HUES64 (cell line): ENCODE data around the gene RAPGEF2.
"Not testable (repeated sequence)": the region's sequence is repeated elsewhere in the genome, so short reads cannot be mapped to it uniquely, and the experiment has no call there.

Experiments used
- H3K27ac ChIP-seq: 2 replicates; pipeline ENCODE4 v1.7.0; 2013; ENCODE audit warnings: low read depth, low read length, inconsistent platforms
- H3K27me3 ChIP-seq: 2 replicates; pipeline ENCODE4 v1.6.1; 2013; ENCODE audit warnings: mild to moderate bottlenecking, low read length; ENCODE audit not compliant: insufficient read depth
- H3K36me3 ChIP-seq: 2 replicates; pipeline ENCODE4 v1.6.1; 2013; ENCODE audit warnings: mild to moderate bottlenecking, low read length; ENCODE audit not compliant: insufficient read depth
- H3K4me1 ChIP-seq: 2 replicates; pipeline ENCODE4 v1.6.1; 2013; ENCODE audit warnings: mild to moderate bottlenecking, low read length, moderate library complexity; ENCODE audit not compliant: insufficient read depth
- H3K4me3 ChIP-seq: 2 replicates; pipeline ENCODE4 v1.5.1; 2013; ENCODE audit warnings: mild to moderate bottlenecking, low read length, moderate library complexity
- H3K9ac ChIP-seq: 2 replicates; pipeline ENCODE4 v1.6.1; 2013; ENCODE audit warnings: mild to moderate bottlenecking, low read depth, low read length
- H3K9me3 ChIP-seq: 2 replicates; pipeline ENCODE4 v1.6.1; 2013; ENCODE audit warnings: low read depth, low read length; ENCODE audit not compliant: insufficient read depth
- WGBS: fragments of 150-250, 120-280 bp; methylation state at CpG from one replicate; pipeline ENCODE4 v1.1.7; 2013; ENCODE audit warnings: missing lambda C conversion rate; 5-methylcytosine and 5-hydroxymethylcytosine counted together

The RAPGEF2 gene

GRCh38 chr4:159113366-159113765 lies 10.5 kb downstream of the RAPGEF2 start:
- H3K9ac ChIP-seq, H3K4me3 ChIP-seq, H3K27ac ChIP-seq, H3K9me3 ChIP-seq, H3K27me3 ChIP-seq, H3K36me3 ChIP-seq: not testable (repeated sequence)
- H3K4me1 ChIP-seq = peaks cover 11% of the 10 kb centered on the region; the same call in 1 of the 2 replicates
- 92% methylated on average over 6 of the region's 7 CpGs for WGBS

DNA sequence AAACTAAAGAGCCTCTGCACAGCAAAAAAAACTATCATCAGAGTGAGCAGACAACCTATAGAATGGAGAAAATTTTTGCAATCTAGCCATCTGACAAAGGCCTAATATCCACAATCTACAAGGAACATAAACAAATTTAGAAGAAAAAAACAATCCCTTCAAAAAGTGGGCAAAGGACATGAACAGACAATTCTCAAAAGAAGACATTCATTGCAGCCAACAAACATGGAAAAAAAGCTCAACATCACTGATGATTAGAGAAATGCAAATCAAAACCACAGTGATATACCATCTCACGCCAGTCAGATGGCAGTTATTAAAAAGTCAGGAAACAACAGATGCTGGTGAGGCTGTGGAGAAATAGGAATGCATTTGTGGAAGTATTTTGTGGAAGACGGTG lies 13.2 kb downstream of the RAPGEF2 start:
- H3K4me3 ChIP-seq, H3K36me3 ChIP-seq, H3K9me3 ChIP-seq, H3K9ac ChIP-seq, H3K27me3 ChIP-seq, H3K27ac ChIP-seq, H3K4me1 ChIP-seq: not testable (repeated sequence)
- WGBS = 95% methylated on average over 1 of the region's 2 CpGs

DNA sequence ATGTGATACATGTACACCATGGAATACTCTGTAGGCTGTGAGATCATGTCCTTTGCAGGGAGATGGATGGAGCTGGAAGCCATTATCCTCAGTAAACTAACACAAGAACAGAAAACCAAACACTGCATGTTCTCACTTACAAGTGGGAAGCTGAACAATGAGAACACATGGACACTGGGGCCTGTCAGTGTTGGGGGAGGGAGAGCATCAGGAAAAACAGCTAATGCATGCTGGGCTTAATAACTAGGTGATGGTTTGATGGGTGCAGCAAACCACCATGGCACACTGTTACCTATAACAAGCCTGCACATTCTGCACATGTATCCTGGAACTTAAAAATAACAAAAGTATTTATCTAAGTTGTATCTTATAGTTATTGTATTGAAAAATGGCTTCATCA lies 13.8 kb downstream of the RAPGEF2 start:
- not testable (repeated sequence) for H3K36me3 ChIP-seq, H3K9me3 ChIP-seq, H3K4me1 ChIP-seq, H3K27me3 ChIP-seq, H3K9ac ChIP-seq, H3K27ac ChIP-seq, H3K4me3 ChIP-seq

- H3K4me1 ChIP-seq = no peaks in the 10 kb centered on the region
- H3K4me3 ChIP-seq = no peak overlapping the region
- no CpG with 5 or more reads among the region's 2 CpGs for WGBS
- no peaks in the 10 kb centered on the region for H3K36me3 ChIP-seq
- no peaks in the 10 kb centered on the region for H3K27me3 ChIP-seq
- H3K9ac ChIP-seq = no peak overlapping the region
- no peak overlapping the region for H3K27ac ChIP-seq
- H3K9me3 ChIP-seq = peaks cover 7% of the 10 kb centered on the region; the same call in 1 of the 2 replicates
Measured at GRCh38 chr4:159117564-159117963, 14.7 kb downstream of the RAPGEF2 start.

- Histone ChIP-seq H3K36me3 (no peaks in the 10 kb centered on the region), H3K9ac (no peak overlapping the region), H3K9me3 (peaks cover 7% of the 10 kb centered on the region; the same call in 1 of the 2 replicates), H3K4me1 (peaks cover 4% of the 10 kb centered on the region; the same call in 1 of the 2 replicates), H3K27me3 (no peaks in the 10 kb centered on the region), H3K4me3 (no peak overlapping the region), H3K27ac (no peak overlapping the region)
- 94% methylated on average over 2 of the region's 2 CpGs for WGBS
Measured at GRCh38 chr4:159117968-159118367, 15.1 kb downstream of the RAPGEF2 start.

- WGBS = 99% methylated on average over 2 of the region's 2 CpGs
- H3K9ac ChIP-seq = no peak overlapping the region
- no peak overlapping the region for H3K27ac ChIP-seq
- H3K9me3 ChIP-seq = no peaks in the 10 kb centered on the region
- no peaks in the 10 kb centered on the region for H3K27me3 ChIP-seq
- no peak overlapping the region for H3K4me3 ChIP-seq
- H3K36me3 ChIP-seq = no peaks in the 10 kb centered on the region
- H3K4me1 ChIP-seq = peaks cover 11% of the 10 kb centered on the region; the same call in 1 of the 2 replicates
Measured at GRCh38 chr4:159121371-159121770, 18.5 kb downstream of the RAPGEF2 start.

DNA sequence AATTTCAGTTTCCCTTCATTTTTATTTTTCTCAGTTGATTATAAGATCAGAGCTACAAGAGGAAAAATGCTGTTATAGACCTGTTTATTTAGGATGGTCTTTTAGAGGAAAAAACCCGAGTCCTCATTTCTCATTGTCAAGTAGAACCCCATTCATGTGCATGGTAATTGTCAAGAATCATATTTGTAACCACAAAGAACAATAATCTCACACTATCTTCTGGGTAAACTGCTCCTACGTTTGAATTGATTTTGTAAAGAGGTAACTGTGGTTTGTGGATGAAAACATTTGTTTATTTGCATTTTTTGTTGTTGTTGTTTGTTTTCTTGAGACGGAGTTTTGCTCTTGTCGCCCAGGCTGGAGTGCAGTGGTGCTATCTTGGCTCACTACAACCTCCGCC lies 23.8 kb downstream of the RAPGEF2 start:
- Histone ChIP-seq H3K4me3 (no peak overlapping the region), H3K27ac (no peak overlapping the region), H3K9me3 (no peaks in the 10 kb centered on the region), H3K36me3 (no peaks in the 10 kb centered on the region), H3K4me1 (peaks cover 17% of the 10 kb centered on the region; the same call in 1 of the 2 replicates), H3K9ac (no peak overlapping the region), H3K27me3 (no peaks in the 10 kb centered on the region)
- WGBS = 93% methylated on average over 5 of the region's 5 CpGs

DNA sequence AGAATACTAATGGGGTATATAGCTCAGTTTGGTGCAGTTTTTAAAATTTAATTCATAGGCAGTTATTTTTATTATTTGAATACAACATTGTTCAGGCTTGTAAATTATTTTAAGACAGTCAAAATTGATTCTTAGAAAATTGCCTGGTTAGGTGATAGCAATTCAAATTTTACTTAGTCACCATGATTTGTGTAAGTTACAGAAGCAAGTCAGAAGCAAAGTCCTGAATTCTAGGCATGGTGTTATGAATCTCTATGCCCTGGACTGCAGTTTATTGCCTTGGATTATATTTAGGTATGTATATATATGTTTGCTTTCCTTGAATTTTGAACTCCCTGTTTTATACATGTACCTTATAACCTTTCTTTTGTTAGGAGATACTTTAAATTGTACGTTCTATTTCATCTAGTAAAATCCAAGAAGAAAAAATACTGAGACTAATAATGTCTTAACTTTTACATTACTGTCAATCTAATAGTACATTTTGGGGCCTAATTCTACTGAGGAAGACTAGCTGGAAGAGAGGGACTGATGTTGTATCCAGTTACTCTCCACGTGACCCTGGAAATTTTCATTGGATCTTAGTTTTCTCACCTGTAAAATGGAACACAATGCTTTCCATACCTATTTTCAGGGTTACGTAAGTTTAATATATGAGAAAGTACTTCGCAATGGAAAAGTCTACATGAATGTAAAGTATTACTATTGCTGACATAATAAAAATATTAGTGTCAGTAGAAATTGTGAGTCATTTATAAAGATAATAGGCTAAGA lies 25.1 kb downstream of the RAPGEF2 start:
- Histone ChIP-seq H3K4me3 (no peak overlapping the region), H3K27ac (no peak overlapping the region), H3K9ac (no peak overlapping the region), H3K36me3 (no peaks in the 10 kb centered on the region), H3K4me1 (peaks cover 23% of the 10 kb centered on the region), H3K27me3 (no peaks in the 10 kb centered on the region), H3K9me3 (no peaks in the 10 kb centered on the region)
- 73% methylated on average over 1 of the region's 4 CpGs for WGBS

- H3K4me1 ChIP-seq = peaks cover 15% of the 10 kb centered on the region
- H3K9me3 ChIP-seq = no peaks in the 10 kb centered on the region
- no peak overlapping the region for H3K27ac ChIP-seq
- H3K27me3 ChIP-seq = no peaks in the 10 kb centered on the region
- H3K36me3 ChIP-seq = no peaks in the 10 kb centered on the region
- 97% methylated on average over 1 of the region's 2 CpGs for WGBS
- H3K4me3 ChIP-seq = no peak overlapping the region
- H3K9ac ChIP-seq = no peak overlapping the region
Measured at GRCh38 chr4:159129814-159130550, 27.1 kb downstream of the RAPGEF2 start.

DNA sequence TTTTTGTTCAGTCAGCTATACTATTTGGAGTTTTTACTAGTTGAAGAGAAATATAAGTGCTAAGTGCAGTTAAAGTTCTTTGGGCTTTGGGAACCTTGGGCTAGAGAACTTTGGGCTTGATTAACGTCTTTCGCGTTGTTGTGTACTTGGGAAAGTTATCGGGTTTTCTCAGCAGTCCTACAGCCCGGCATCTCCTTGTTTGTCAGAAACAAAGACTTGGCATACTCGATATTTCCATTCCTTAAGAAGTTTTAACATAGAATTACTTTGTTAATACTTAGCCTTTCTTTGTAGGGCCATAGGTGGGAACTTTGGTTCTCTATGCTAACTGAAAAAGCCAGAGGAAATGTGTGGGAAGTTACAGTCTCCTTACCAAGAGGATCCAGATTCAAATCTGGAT lies 28.7 kb downstream of the RAPGEF2 start:
- peak overlapping the region; percentile 3; the same call in 1 of the 2 replicates for H3K4me3 ChIP-seq
- no peaks in the 10 kb centered on the region for H3K27me3 ChIP-seq
- peak overlapping the region; percentile 31; the same call in 1 of the 2 replicates for H3K27ac ChIP-seq
- no peak overlapping the region for H3K9ac ChIP-seq
- no peaks in the 10 kb centered on the region for H3K9me3 ChIP-seq
- 70% methylated on average over 5 of the region's 6 CpGs for WGBS
- H3K36me3 ChIP-seq = no peaks in the 10 kb centered on the region
- peaks cover 23% of the 10 kb centered on the region for H3K4me1 ChIP-seq

DNA sequence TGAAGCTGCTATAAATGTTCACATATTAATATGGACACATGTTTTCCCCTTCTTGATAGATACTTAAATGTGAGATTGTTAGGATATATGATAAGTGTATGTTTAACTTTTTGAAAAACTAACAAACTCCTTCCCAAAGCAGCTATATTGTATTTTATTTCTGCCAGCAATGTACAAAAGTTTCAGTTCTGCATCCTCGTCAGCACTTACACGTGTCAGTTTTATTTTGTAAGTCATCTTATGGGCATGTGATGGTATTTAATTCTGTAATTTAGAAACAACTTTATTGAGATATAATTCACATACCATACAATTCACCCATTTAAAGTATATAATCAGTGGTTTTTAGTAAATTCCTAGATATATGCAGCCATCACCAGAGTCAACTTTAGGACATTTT lies 31.6 kb downstream of the RAPGEF2 start:
- no peak overlapping the region for H3K9ac ChIP-seq
- H3K27me3 ChIP-seq = no peaks in the 10 kb centered on the region
- H3K9me3 ChIP-seq = no peaks in the 10 kb centered on the region
- H3K4me3 ChIP-seq = no peak overlapping the region
- H3K36me3 ChIP-seq = no peaks in the 10 kb centered on the region
- H3K4me1 ChIP-seq = peaks cover 29% of the 10 kb centered on the region
- WGBS = 100% methylated on average over 1 of the region's 2 CpGs
- no peak overlapping the region for H3K27ac ChIP-seq
